ENCODE measurements around the gene UNC13A. TPM values are rescaled to one million over a fixed set of nuclear protein-coding genes. Genes with fewer than 3 reads are reported as not detected.
A peak's percentile ranks its signal among the peaks of the same experiment; 100 is the strongest.

Gene UNC13A
- total RNA-seq, 1 experiment from 2014 or later = 0.28 TPM

DNA sequence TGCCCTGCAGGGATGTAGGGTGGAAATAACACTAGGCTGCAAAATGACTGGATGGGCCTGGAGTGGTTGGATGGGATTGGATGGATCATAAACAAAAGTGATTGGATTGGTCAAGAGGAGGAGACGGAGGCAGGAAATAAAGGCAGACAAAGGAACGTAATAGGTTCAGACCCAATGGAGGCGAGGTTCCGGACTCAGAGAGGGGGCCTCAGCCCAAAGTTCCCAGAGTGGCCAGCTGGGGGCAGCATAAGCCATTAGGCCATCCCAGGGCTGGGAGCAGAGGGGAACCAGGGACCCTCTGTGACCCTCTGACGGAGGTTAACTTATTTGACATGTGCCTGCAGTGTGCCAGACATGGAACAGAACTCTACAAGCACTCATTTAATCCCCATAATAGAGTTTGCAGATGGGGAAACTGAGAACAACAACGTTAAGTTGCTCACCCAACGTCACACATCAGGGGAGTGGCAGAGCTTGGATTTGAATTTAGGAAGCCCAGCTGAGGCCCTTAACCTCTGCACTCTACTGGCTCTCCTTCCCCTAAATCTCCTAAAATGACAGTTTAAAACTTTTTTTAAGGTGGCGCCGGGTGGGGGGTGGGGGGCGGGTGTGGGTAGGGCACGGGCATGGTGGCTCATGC is 15.8 kb upstream of the UNC13A start:
- H3K36me3 Mint-ChIP-seq (ENCODE audit: insufficient read depth, unreplicated experiment) = peaks cover 3% of the 10 kb centered on the region
- H3K9me3 Mint-ChIP-seq (ENCODE audit: low read depth, unreplicated experiment) = no peaks in the 10 kb centered on the region
- H3K27me3 Mint-ChIP-seq (ENCODE audit: unreplicated experiment) = peaks cover 32% of the 10 kb centered on the region
- no peak overlapping the region for H3K4me3 Mint-ChIP-seq (ENCODE audit: low read depth, unreplicated experiment)
- BruUV-seq (replicated peaks) = no TSS peak
- no peak overlapping the region for H3K27ac Mint-ChIP-seq (ENCODE audit: unreplicated experiment)
- DNase-seq = no peak
- H3K4me1 Mint-ChIP-seq (ENCODE audit: low read depth, unreplicated experiment) = no peaks in the 10 kb centered on the region
- CTCF ChIA-PET = interaction anchor here (0.5 kb wide), 1 partner anchor 34 kb away, joined by 5 read pairs; no protein-coding TSS in a partner anchor
- intact Hi-C loops (cut with micrococcal nuclease; ENCODE audit: unreplicated experiment) = no loop called here
- TF ChIP-seq, protein P1, sequence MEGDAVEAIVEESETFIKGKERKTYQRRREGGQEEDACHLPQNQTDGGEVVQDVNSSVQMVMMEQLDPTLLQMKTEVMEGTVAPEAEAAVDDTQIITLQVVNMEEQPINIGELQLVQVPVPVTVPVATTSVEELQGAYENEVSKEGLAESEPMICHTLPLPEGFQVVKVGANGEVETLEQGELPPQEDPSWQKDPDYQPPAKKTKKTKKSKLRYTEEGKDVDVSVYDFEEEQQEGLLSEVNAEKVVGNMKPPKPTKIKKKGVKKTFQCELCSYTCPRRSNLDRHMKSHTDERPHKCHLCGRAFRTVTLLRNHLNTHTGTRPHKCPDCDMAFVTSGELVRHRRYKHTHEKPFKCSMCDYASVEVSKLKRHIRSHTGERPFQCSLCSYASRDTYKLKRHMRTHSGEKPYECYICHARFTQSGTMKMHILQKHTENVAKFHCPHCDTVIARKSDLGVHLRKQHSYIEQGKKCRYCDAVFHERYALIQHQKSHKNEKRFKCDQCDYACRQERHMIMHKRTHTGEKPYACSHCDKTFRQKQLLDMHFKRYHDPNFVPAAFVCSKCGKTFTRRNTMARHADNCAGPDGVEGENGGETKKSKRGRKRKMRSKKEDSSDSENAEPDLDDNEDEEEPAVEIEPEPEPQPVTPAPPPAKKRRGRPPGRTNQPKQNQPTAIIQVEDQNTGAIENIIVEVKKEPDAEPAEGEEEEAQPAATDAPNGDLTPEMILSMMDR (IDR thresholded peaks at IDR 0.05; ENCODE audit: unreplicated experiment) = peak; percentile 34

DNA sequence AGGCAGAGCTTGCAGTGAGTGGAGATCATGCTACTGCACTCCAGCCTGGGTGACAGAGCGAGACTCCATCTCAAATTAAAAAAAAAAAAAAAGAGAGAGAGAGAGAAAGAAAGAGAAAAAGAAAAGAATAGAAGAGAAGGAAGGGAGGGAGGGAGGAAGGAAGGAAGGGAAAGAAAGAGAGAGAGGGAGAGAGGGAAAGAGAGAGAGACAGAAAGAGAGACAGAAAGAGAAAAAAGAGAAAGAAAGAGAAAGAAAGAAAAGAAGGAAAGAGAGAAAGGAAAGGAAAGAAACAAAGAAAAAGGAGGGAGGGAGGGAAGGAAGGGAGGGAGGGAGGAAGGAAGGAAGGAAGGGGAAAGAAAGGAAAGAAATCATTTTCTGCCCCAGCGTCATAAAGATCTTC is 7.0 kb upstream of the UNC13A start:
- DNase-seq = no peak
- Mint-ChIP-seq H3K27me3 (ENCODE audit: unreplicated experiment) (peaks cover 91% of the 10 kb centered on the region), H3K27ac (ENCODE audit: unreplicated experiment) (no peak overlapping the region), H3K4me3 (ENCODE audit: low read depth, unreplicated experiment) (no peak overlapping the region), H3K9me3 (ENCODE audit: low read depth, unreplicated experiment) (no peaks in the 10 kb centered on the region), H3K36me3 (ENCODE audit: insufficient read depth, unreplicated experiment) (no peaks in the 10 kb centered on the region), H3K4me1 (ENCODE audit: low read depth, unreplicated experiment) (no peaks in the 10 kb centered on the region)
- TF ChIP-seq, protein P1 (IDR thresholded peaks at IDR 0.05; ENCODE audit: unreplicated experiment) = no peak
- CTCF ChIA-PET = no interaction called here
- intact Hi-C loops (cut with micrococcal nuclease; ENCODE audit: unreplicated experiment) = no loop called here
- BruUV-seq (replicated peaks) = no TSS peak

DNA sequence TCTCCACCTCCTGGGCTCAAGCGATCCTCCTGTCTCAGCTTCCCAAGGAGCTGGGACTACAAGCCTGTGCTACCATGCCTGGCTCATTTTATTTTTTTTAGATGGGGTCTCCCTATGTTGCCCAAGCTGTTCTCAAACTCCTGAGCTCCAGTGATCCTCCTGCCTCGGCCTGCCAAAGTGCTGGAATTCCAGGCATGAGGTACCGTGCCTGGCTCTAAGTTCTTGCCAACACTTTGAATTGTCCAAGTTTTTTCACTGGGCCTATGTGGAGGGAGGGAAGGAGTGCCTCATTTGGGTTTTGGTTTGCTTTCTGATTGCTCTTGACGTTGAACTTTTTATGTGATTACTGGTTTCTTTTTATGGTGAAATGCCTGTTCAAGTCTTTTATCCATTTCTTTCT is 4.4 kb upstream of the UNC13A start:
- Mint-ChIP-seq H3K36me3 (ENCODE audit: insufficient read depth, unreplicated experiment) (no peaks in the 10 kb centered on the region), H3K4me3 (ENCODE audit: low read depth, unreplicated experiment) (no peak overlapping the region), H3K4me1 (ENCODE audit: low read depth, unreplicated experiment) (peaks cover 14% of the 10 kb centered on the region), H3K27ac (ENCODE audit: unreplicated experiment) (no peak overlapping the region), H3K27me3 (ENCODE audit: unreplicated experiment) (peaks cover 86% of the 10 kb centered on the region), H3K9me3 (ENCODE audit: low read depth, unreplicated experiment) (no peaks in the 10 kb centered on the region)
- CTCF ChIA-PET = interaction anchor here (0.6 kb wide), 1 partner anchor 19 kb away, joined by 4 read pairs; no protein-coding TSS in a partner anchor
- no TSS peak for BruUV-seq (replicated peaks)
- intact Hi-C loops (cut with micrococcal nuclease; ENCODE audit: unreplicated experiment) = no loop called here
- no peak for DNase-seq
- TF ChIP-seq, protein P1 (IDR thresholded peaks at IDR 0.05; ENCODE audit: unreplicated experiment) = no peak

DNA sequence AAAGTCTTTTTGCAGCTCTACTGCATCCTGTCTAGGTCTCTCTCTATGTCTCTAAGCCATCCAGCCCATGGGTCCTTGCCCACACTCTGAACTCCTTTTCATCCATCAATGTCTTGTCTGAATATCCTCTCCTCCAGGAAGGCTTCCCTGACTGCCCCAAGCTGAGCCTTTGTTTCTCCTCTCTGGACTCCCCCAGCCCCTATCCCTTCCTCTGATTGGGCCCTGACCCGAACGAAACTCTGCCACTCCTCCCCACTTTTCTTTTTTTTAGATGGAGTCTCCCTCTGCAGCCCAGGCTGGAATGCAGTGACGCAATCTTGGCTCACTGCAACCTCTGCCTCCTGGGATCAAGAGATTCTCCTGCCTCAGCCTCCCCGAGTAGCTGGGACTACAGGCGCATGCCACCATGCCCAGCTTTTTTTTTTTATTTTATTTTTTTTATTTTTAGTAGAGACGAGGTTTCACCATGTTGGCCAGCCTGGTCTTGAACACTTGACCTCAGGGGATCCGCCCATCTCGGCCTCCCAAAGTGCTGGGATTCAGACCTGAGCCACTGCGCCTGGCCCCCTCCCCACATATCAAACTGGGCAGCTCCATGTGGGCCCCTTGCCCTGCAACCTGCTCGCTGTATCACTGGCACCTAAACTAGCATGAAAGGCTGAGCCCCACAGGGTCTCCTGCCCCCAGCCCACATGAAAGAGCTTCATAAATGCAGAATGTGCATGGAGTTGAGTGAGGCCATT is 870 bp upstream of the UNC13A start:
- peak overlapping the region; percentile 20 for H3K4me3 Mint-ChIP-seq (ENCODE audit: low read depth, unreplicated experiment)
- no peak for DNase-seq
- no peaks in the 10 kb centered on the region for H3K9me3 Mint-ChIP-seq (ENCODE audit: low read depth, unreplicated experiment)
- peaks cover 68% of the 10 kb centered on the region for H3K27me3 Mint-ChIP-seq (ENCODE audit: unreplicated experiment)
- no TSS peak for BruUV-seq (replicated peaks)
- intact Hi-C loops (cut with micrococcal nuclease; ENCODE audit: unreplicated experiment) = no loop called here
- H3K27ac Mint-ChIP-seq (ENCODE audit: unreplicated experiment) = no peak overlapping the region
- peaks cover 17% of the 10 kb centered on the region for H3K4me1 Mint-ChIP-seq (ENCODE audit: low read depth, unreplicated experiment)
- CTCF ChIA-PET = interaction anchor here (0.7 kb wide), 1 partner anchor 9 kb away, joined by 4 read pairs; no protein-coding TSS in a partner anchor
- TF ChIP-seq, protein P1 (IDR thresholded peaks at IDR 0.05; ENCODE audit: unreplicated experiment) = no peak
- no peaks in the 10 kb centered on the region for H3K36me3 Mint-ChIP-seq (ENCODE audit: insufficient read depth, unreplicated experiment)
